Measurements from ENCODE around the gene MBD2.
"Not testable (repeated sequence)": the region's sequence is repeated elsewhere in the genome, so short reads cannot be mapped to it uniquely, and the experiment has no call there.

MBD2 gene

GRCh38 chr18:54238173-54238936 is 13.9 kb upstream of the MBD2 start:
- no peak for DNase-seq (ENCODE audit: low read depth in 2 of 3, low spot score in 1 of 3)

- no peak for DNase-seq (ENCODE audit: low read depth in 2 of 3, low spot score in 1 of 3)
Observed at GRCh38 chr18:54235871-54236270, 11.4 kb upstream of the MBD2 start.

- no peak for DNase-seq (ENCODE audit: low read depth in 2 of 3, low spot score in 1 of 3)
Observed at GRCh38 chr18:54233747-54234146, 9.3 kb upstream of the MBD2 start.

- no peak for DNase-seq (ENCODE audit: low read depth in 2 of 3, low spot score in 1 of 3)
Observed at GRCh38 chr18:54233228-54233625, 8.8 kb upstream of the MBD2 start.

- no peak for DNase-seq (ENCODE audit: low read depth in 2 of 3, low spot score in 1 of 3)
Observed at GRCh38 chr18:54232485-54233227, 8.2 kb upstream of the MBD2 start.

- no peak for DNase-seq (ENCODE audit: low read depth in 2 of 3, low spot score in 1 of 3)
Observed at GRCh38 chr18:54229421-54230059, 5.1 kb upstream of the MBD2 start.

GRCh38 chr18:54228364-54228763 is 3.9 kb upstream of the MBD2 start:
- DNase-seq (ENCODE audit: low read depth in 2 of 3, low spot score in 1 of 3) = no peak

- DNase-seq (ENCODE audit: low read depth in 2 of 3, low spot score in 1 of 3) = peak; percentile 39 to 48 (median 47)
Observed at GRCh38 chr18:54223568-54224241, 764 bp downstream of the MBD2 start.

- peak in 2 of 3 donors; percentile 27 to 32 for DNase-seq (ENCODE audit: low read depth in 2 of 3, low spot score in 1 of 3)
Observed at GRCh38 chr18:54222922-54223567, 1.4 kb downstream of the MBD2 start.

- DNase-seq (ENCODE audit: low read depth in 2 of 3, low spot score in 1 of 3) = no peak
Observed at GRCh38 chr18:54220406-54220805, 4.1 kb downstream of the MBD2 start.

GRCh38 chr18:54218803-54219202 is 5.7 kb downstream of the MBD2 start:
- not testable (repeated sequence) for DNase-seq (ENCODE audit: low read depth in 2 of 3, low spot score in 1 of 3)

- no peak for DNase-seq (ENCODE audit: low read depth in 2 of 3, low spot score in 1 of 3)
Observed at GRCh38 chr18:54218299-54218698, 6.2 kb downstream of the MBD2 start.

- DNase-seq (ENCODE audit: low read depth in 2 of 3, low spot score in 1 of 3) = no peak
Observed at GRCh38 chr18:54217624-54218023, 6.8 kb downstream of the MBD2 start.

GRCh38 chr18:54215069-54215468 is 9.4 kb downstream of the MBD2 start:
- DNase-seq (ENCODE audit: low read depth in 2 of 3, low spot score in 1 of 3) = no peak

GRCh38 chr18:54210463-54210862 is 14.0 kb downstream of the MBD2 start:
- DNase-seq (ENCODE audit: low read depth in 2 of 3, low spot score in 1 of 3) = no peak

GRCh38 chr18:54209471-54210180 is 14.8 kb downstream of the MBD2 start:
- no peak for DNase-seq (ENCODE audit: low read depth in 2 of 3, low spot score in 1 of 3)

GRCh38 chr18:54206447-54206846 is 18.0 kb downstream of the MBD2 start:
- no peak for DNase-seq (ENCODE audit: low read depth in 2 of 3, low spot score in 1 of 3)

- no peak for DNase-seq (ENCODE audit: low read depth in 2 of 3, low spot score in 1 of 3)
Observed at GRCh38 chr18:54205959-54206358, 18.5 kb downstream of the MBD2 start.

GRCh38 chr18:54205448-54205847 is 19.0 kb downstream of the MBD2 start:
- not testable (repeated sequence) for DNase-seq (ENCODE audit: low read depth in 2 of 3, low spot score in 1 of 3)

GRCh38 chr18:54204883-54205282 is 19.6 kb downstream of the MBD2 start:
- DNase-seq (ENCODE audit: low read depth in 2 of 3, low spot score in 1 of 3) = no peak

Data from stimulated activated CD4-positive, alpha-beta T cell treated with anti-CD3 and anti-CD28 coated beads, Interleukin-12 subunit alpha, Interleukin-12 subunit beta, amount 100 ng/mL, for 48 hours (primary cell).